ENCODE data around the gene SPATS2L.

DNA sequence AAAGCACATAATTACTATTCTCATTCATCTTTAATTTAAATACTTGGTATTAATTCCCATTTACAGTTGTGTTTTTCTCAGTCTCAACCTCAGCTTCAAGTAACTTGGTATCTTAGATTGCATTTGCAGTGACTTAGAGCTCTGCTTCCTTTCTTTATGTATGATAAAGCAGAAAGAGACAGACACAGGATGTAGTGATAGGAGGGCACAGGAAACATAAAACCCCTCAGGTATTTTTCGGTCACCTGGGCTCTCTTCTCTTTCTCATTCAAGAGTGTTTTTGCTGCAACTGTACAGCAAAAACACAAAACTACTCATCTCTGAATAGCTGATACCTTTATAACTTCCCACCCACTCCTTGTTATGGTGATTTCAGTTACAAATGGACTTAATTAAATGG is 120.3 kb downstream of the SPATS2L start:
- TF ChIP-seq, protein P1, sequence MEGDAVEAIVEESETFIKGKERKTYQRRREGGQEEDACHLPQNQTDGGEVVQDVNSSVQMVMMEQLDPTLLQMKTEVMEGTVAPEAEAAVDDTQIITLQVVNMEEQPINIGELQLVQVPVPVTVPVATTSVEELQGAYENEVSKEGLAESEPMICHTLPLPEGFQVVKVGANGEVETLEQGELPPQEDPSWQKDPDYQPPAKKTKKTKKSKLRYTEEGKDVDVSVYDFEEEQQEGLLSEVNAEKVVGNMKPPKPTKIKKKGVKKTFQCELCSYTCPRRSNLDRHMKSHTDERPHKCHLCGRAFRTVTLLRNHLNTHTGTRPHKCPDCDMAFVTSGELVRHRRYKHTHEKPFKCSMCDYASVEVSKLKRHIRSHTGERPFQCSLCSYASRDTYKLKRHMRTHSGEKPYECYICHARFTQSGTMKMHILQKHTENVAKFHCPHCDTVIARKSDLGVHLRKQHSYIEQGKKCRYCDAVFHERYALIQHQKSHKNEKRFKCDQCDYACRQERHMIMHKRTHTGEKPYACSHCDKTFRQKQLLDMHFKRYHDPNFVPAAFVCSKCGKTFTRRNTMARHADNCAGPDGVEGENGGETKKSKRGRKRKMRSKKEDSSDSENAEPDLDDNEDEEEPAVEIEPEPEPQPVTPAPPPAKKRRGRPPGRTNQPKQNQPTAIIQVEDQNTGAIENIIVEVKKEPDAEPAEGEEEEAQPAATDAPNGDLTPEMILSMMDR (conservative IDR thresholded peaks at IDR 0.05; ENCODE audit: low read length) = no peak
- TF ChIP-seq EZH2phosphoT487 (IDR thresholded peaks at IDR 0.05; ENCODE audit: borderline replicate concordance) = no peak

Data from Loucy (cell line).